ENCODE data around the gene FAM131B.

FAM131B gene

DNA sequence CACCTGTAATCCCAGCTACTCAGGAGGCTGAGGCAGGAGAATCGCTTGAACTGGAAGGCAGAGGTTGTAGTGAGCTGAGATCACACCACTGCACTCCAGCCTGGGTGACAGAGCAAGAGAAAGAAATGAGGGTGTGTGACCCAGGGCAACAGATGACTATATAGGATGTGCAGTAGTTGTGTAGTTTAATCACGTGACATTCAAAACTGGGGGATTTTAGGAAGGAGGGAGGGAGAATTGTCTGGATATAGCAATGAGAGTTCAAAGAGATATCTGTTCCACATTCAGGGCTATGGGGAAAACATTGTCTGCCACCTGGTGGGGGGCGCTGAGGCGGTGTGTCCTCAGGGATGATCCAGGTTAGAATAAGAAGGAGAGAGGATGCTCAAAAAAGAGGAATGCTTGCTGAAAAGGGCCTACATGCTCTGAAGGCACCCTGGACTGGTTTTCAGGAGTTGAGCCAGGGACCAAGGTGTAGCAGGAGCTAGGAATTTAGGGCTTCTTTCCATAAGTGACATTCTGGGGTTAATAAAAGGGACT lies 10.8 kb upstream of the FAM131B start:
- no peak for DNase-seq (ENCODE audit: low spot score)
- no peak for TF ChIP-seq CTCF (IDR thresholded peaks at IDR 0.05)

DNA sequence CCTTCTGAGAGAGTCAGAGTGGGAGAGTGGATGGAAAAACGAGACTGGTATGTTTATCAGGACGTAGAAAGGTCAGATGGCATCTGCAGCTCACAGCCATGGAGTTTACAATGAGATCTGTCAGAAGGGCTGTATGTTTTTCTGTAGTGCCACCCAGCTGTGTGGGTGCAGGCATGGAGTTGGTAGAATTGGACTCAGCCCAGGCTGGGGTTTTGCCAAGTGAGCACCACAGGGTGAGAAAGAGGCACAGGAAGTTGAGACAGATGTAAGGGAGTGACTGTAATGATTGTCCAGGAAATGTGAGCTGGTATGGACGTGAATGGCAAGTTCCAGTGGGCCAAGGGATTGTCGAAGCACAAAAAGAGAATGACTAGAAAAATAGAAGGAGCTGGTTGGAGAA lies 9.6 kb upstream of the FAM131B start:
- DNase-seq (ENCODE audit: low spot score), result no peak
- Histone ChIP-seq H3K27ac (no peak overlapping the region), H3K4me3 (no peak overlapping the region)
- no peak for TF ChIP-seq CTCF (IDR thresholded peaks at IDR 0.05)

More for the DNA sequence above, 10.8 kb upstream of the FAM131B start:
- Histone ChIP-seq H3K4me3 (no peak overlapping the region), H3K27ac (no peak overlapping the region)

DNA sequence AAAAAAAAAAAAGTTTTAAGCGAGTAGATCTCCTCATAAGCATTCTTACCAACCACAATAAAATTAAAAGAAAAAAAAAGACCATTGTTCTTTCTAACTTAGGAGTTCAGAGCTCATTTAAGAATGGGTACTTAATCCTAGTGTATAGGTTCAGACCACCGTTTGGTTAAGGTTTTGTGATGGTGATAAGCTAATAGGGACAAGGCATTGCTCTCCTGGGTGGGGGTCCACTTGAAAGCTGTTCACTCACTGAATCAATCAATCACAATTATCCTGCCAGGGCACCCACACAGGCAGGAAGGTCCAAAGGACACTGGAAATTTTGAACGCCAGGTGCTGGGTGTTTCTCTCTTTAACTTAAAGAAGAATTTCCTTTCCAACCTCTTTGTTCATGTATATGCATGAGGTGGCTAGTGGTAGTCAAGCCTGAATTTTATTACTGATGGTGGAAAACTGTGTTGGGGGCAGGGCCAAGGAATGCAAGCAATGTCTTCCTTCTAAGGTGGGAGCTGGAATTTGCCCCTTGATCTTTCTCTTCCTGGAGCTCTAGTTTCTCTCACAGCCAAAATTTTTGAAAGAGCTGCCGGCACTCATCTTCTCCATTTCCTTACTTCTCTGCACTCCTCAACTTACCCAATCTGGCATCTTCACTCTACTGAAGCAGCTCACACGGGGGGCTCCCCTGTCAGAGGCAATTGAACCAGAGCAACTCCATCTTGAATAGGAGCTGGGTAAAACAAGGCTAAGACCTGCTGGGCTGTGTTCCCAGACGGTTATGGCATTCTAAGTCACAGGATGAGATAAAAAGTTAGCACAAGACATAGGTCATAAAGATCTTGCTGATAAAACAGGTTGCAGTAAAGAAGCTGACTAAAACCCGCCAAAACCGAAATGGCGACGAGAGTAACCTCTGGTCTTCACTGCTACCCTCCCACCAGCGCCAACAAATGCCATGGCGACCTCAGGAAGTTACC lies 7.5 kb upstream of the FAM131B start:
- Histone ChIP-seq H3K27ac (no peak overlapping the region), H3K4me3 (no peak overlapping the region)
- no peak for DNase-seq (ENCODE audit: low spot score)
- no peak for TF ChIP-seq CTCF (IDR thresholded peaks at IDR 0.05)

DNA sequence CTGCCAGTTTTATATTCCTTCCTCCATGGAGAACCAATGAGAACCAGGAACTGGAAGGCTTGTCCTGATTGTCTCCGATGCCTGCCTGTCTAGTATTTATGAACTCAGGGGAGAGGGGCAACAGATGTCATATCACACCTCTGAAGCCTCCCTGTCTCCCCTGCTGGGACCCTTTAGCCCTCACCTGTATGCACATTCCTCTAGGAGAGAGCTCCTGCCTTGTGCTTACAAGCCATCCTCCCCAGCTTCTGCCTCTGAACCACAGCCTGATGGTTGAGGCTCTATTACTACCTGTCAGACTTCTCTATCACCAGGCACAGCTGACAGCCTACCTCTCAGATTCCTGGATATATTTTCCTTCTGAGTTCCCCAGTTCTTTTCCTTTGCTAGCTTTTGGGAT lies 5.9 kb upstream of the FAM131B start:
- no peak for TF ChIP-seq CTCF (IDR thresholded peaks at IDR 0.05)

GRCh38 chr7:143367972-143368371 lies 5.5 kb upstream of the FAM131B start:
- Histone ChIP-seq H3K27ac (no peak overlapping the region), H3K4me3 (no peak overlapping the region)
- no peak for DNase-seq (ENCODE audit: low spot score)
- TF ChIP-seq CTCF (IDR thresholded peaks at IDR 0.05), result no peak

More for the DNA sequence above, 5.9 kb upstream of the FAM131B start:
- Histone ChIP-seq H3K4me3 (no peak overlapping the region), H3K27ac (no peak overlapping the region)
- no peak for DNase-seq (ENCODE audit: low spot score)

DNA sequence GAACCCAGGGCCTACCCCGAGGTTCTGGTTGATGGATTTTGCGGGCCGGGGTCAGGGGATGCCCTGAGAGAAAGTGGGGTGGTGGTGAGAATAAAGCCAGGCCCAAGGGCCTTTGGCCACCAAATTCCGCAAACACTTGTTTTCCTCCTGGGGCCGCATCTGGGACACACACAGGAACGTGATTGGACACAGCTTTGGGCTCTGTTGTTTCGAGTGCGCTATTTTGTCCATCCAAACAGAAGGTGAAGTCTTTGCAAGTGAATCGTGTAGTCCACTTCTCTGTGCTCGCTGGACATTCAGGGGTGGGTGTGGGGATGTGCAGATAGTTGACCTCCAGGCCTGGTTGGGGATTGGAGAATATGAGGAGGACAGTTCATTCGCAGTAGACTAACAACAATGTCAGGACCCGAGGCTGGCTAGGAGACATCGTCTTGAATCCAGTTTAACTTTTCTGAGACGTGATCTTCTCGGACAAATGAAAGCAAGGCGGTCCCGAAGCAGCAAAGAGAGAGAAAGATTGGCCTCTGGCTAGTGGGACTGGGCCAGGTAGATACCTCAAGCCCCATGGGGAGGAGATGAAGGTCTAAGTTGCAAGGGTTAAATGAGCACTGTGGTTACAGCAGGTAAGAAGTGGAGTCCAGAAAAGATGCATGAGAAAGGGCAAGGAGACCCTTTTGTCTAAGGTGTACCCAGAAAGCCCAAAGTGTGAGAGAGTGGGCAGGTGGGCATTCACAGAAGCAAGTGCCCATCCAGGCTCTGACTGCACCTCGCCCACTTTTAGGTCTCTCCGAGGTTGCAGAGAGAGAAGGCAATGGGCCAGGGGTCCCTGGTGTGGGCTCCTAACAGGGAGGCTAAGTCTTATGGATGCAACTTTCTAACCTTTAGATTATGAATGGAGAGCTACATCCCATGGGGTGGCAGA lies 764 bp upstream of the FAM131B start:
- Histone ChIP-seq H3K27ac (no peak overlapping the region), H3K4me3 (peak overlapping the region; percentile 84)
- no peak for TF ChIP-seq CTCF (IDR thresholded peaks at IDR 0.05)
- DNase-seq (ENCODE audit: low spot score), result no peak

Data from coronary artery (tissue), 2 donors.